Measurements from ENCODE around the gene VAV2. TPM values are rescaled to one million over a fixed set of nuclear protein-coding genes. Genes with fewer than 3 reads are reported as not detected.

Gene VAV2
- total RNA-seq, 6 experiments from 2014 or later = 17.6 to 24.5 (median 21.7) TPM

DNA sequence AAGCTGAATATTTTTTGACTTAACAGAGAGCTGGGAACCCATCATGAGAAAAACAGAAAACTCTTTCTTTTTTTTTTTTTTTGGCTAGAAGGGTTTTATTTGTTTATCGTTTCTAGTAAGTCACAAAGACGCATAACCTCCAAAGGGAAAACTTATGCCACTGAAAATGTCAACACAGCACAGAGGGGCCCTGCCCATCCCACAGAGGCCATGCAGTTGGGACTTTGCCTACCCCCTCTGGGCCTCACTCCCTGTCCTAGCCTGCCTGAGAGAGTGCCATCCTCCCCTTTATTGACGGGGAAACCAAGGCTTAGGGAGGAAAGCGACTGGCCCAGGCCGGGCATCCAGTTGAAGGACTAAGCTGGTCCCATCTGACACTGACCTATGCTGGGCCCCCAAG lies 74.7 kb downstream of the VAV2 start:
- no peak overlapping the region for H3K27ac Mint-ChIP-seq
- TF ChIP-seq, protein P1, sequence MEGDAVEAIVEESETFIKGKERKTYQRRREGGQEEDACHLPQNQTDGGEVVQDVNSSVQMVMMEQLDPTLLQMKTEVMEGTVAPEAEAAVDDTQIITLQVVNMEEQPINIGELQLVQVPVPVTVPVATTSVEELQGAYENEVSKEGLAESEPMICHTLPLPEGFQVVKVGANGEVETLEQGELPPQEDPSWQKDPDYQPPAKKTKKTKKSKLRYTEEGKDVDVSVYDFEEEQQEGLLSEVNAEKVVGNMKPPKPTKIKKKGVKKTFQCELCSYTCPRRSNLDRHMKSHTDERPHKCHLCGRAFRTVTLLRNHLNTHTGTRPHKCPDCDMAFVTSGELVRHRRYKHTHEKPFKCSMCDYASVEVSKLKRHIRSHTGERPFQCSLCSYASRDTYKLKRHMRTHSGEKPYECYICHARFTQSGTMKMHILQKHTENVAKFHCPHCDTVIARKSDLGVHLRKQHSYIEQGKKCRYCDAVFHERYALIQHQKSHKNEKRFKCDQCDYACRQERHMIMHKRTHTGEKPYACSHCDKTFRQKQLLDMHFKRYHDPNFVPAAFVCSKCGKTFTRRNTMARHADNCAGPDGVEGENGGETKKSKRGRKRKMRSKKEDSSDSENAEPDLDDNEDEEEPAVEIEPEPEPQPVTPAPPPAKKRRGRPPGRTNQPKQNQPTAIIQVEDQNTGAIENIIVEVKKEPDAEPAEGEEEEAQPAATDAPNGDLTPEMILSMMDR (IDR thresholded peaks at IDR 0.05) = no peak
- H3K4me1 Mint-ChIP-seq (ENCODE audit: low read depth) = peaks cover 7% of the 10 kb centered on the region
- no peaks in the 10 kb centered on the region for H3K9me3 Mint-ChIP-seq
- no peak for DNase-seq
- no peaks in the 10 kb centered on the region for H3K27me3 Mint-ChIP-seq (ENCODE audit: insufficient read depth)
- no peak overlapping the region for H3K4me3 Mint-ChIP-seq
- 0 out of 2 replicates have a peak, but pooled peaks cover 4% of the 10 kb centered on the region for H3K36me3 Mint-ChIP-seq (ENCODE audit: low read depth)

DNA sequence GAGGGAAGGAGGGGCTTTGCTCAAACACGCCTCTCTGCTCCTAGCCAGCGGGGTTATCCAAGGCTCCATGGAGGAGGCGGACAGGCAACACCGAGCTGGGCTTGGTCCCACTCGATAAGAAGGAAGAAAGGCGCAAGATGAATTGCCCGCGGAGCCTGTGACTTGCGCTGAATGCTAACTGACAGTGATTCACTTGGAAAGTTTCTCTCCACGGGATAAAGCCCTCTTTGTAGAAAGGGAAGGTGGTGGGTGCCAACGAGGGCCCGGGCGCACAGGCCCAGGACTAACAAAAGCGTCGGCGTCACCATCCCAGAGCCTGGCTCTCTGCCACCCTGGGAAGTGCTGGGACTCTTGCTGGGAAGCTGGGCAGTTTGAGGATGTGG lies 76.0 kb downstream of the VAV2 start:
- H3K27ac Mint-ChIP-seq = no peak overlapping the region
- H3K4me1 Mint-ChIP-seq (ENCODE audit: low read depth) = peaks cover 8% of the 10 kb centered on the region
- no peak for DNase-seq
- H3K4me3 Mint-ChIP-seq = no peak overlapping the region
- peaks cover 1% of the 10 kb centered on the region; the same call in 1 of the 2 replicates for H3K27me3 Mint-ChIP-seq (ENCODE audit: insufficient read depth)
- H3K36me3 Mint-ChIP-seq (ENCODE audit: low read depth) = 0 out of 2 replicates have a peak, but pooled peaks cover 4% of the 10 kb centered on the region
- H3K9me3 Mint-ChIP-seq = no peaks in the 10 kb centered on the region
- TF ChIP-seq, protein P1 (IDR thresholded peaks at IDR 0.05) = no peak

DNA sequence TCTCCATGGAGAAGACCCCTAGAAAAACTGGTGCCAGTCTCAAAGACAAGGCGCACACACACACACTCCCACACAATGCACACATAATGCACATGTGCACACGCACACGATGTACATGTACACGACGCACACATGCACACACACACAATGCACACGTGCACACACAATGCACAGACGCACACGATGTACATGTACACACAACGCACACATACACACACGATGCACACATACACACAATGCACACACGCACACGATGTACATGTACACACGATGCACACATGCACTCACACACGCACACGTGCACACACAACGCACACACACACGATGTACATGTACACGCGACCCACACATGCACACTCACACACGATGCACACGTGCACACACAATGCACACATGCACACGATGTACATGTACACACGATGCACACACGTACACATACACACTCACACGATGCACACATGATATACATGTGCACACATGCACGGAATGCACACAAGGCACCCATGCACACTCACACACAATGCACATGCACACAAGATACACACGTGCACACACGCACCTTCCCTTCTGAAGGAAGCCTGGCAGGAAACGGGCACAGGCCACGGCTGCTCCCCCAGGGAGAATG lies 76.5 kb downstream of the VAV2 start:
- Mint-ChIP-seq H3K4me3 (no peak overlapping the region), H3K36me3 (ENCODE audit: low read depth) (0 out of 2 replicates have a peak, but pooled peaks cover 4% of the 10 kb centered on the region), H3K27me3 (ENCODE audit: insufficient read depth) (peaks cover 1% of the 10 kb centered on the region; the same call in 1 of the 2 replicates), H3K27ac (no peak overlapping the region), H3K9me3 (no peaks in the 10 kb centered on the region), H3K4me1 (ENCODE audit: low read depth) (peaks cover 12% of the 10 kb centered on the region)
- DNase-seq = no peak
- TF ChIP-seq, protein P1 (IDR thresholded peaks at IDR 0.05) = no peak

DNA sequence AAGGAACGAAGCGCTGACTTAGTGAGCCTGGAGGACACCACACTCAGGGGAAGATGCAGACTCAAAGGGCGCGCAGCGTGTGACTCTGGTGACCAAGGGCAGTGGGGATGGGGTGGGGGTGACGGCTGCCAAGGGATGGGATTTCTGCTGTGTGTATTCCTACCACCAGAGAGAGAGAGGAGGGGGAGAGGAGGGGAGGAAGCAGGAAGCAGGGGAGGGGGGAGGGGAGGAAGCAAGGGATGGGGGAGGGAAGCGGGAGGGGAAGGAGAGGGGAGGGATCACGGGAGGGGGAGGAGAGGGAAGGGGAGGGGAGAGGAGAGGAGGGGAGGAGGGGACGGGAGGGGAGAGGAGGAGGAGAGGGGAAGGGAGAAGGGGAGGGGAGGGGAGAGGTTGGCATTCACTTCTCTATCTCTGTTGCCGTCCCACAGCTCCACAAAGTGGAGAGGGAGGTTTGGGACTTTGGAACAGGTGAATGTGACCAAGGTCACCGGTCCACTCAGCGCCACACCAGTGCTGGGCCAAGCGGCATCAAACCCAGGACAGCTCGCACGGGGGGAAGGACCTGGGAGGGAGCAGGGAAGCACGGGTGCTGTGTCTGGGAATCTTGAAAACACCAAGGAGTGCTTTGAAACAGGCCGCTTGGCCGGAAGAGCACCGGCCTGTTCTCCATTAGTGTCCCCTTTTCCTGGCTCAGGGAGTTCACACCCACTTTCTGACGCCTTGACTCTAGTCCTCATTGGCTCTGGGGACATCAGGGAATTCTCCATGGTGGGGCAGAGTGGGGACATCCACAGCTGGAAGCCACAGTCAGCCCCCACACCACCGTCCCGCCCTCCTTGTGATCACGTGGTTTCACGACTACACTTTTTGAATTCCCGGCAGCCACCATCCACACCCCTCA lies 77.4 kb downstream of the VAV2 start:
- Mint-ChIP-seq H3K4me3 (no peak overlapping the region), H3K36me3 (ENCODE audit: low read depth) (0 out of 2 replicates have a peak, but pooled peaks cover 4% of the 10 kb centered on the region), H3K27ac (no peak overlapping the region), H3K9me3 (no peaks in the 10 kb centered on the region), H3K4me1 (ENCODE audit: low read depth) (peaks cover 12% of the 10 kb centered on the region), H3K27me3 (ENCODE audit: insufficient read depth) (peaks cover 1% of the 10 kb centered on the region; the same call in 1 of the 2 replicates)
- no peak for DNase-seq
- TF ChIP-seq, protein P1 (IDR thresholded peaks at IDR 0.05) = no peak

DNA sequence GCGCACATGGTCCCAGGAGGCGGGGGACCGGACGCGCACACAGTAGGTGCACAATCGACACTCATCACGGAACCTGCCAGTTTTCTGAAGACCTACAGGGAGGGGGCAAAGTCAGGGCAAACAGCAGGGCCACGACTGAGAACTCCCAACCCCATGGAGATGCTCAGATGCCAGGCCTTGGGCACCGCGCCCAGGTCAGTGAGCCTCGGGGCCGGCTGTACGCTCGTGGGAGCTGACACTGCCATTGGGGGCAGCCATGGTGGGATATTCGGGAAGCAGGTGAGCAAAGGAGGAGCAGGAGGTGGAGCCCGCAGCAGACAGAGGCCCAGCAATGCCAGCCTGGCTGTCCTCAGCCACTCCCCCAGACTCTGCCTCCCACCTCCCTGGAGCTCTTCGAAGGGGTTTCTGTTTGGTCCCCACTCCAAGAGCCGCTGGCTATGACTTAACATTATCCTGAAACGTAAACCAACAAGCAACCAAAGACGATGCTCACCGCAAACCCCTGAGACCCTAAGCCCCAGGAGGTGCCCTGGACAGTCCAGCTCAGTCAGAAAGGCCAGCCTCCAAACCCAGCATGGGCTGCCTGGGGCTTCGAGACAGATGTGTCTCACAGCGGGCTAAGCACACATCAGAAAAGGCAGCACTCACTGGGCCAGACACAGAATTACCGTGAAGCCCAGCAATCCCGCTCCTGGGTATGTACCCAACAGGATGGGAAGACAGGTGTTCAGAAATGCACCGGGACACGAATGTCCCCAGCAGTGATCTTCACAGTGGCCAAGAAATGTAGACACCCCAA lies 78.4 kb downstream of the VAV2 start:
- H3K9me3 Mint-ChIP-seq = no peaks in the 10 kb centered on the region
- no peak overlapping the region for H3K4me3 Mint-ChIP-seq
- no peak for DNase-seq
- H3K36me3 Mint-ChIP-seq (ENCODE audit: low read depth) = 0 out of 2 replicates have a peak, but pooled peaks cover 4% of the 10 kb centered on the region
- TF ChIP-seq, protein P1 (IDR thresholded peaks at IDR 0.05) = no peak
- H3K27me3 Mint-ChIP-seq (ENCODE audit: insufficient read depth) = peaks cover 1% of the 10 kb centered on the region; the same call in 1 of the 2 replicates
- H3K4me1 Mint-ChIP-seq (ENCODE audit: low read depth) = peaks cover 12% of the 10 kb centered on the region
- H3K27ac Mint-ChIP-seq = no peak overlapping the region
